ENCODE data around the gene CLSTN2. TPM values are rescaled to one million over a fixed set of nuclear protein-coding genes. Genes with fewer than 3 reads are reported as not detected.

CLSTN2 gene
- total RNA-seq, 1 experiment from 2014 or later: 0.02 TPM

DNA sequence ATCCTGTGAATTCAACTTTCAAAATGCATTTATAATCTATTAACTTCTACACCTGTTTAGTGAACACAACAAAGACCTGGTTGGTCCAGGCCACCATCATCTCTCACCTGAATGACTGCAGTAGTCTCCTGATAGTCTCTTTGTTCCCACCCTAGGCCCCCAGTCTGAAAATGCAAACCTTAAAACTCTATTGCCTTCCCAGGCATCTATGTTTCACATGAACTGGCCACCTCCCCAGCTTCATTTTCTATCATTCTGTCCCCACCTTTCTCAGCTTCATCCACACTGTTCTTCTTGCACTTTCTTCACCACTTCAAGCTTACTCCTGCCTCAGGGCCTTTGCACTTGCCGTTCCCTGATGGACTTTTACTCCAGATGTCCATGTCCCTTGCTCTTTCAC is 45.0 kb downstream of the CLSTN2 start (continued):
- TF ChIP-seq EGR1 (IDR thresholded peaks at IDR 0.05; ENCODE audit: low read depth) (no peak), YY1 (IDR thresholded peaks at IDR 0.05; ENCODE audit: extremely low read depth, insufficient replicate concordance, low read depth, low read length) (no peak), ZFX (IDR thresholded peaks at IDR 0.05) (no peak), JUND (IDR thresholded peaks at IDR 0.05) (no peak)

DNA sequence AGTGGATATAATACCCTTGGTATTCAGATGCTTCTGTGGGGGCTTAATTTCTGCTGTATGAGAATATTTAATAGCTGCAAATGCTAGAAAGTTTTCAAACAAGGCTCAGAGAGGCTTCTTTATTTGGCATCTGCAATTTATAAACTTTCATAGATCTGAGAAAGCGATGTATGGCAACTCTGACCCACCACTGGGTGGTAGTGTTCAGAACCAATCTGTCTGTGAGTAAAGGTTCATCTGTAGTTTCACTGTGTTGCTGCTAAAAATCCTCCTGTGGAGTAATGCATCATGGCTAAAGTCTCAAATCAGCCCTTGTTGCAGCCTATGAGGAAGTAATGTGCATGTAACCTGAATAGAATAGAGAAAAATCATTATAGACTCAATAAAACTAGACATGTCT is 47.4 kb downstream of the CLSTN2 start:
- BruUV-seq (replicated peaks): no TSS peak
- H3K27me3 ChIP-seq (ENCODE audit: insufficient read depth, low read length): peaks cover 51% of the 10 kb centered on the region

More for the DNA sequence above, 47.4 kb downstream of the CLSTN2 start:
- H2AFZ ChIP-seq (ENCODE audit: low read depth, low read length, poor library complexity, severe bottlenecking): no peak overlapping the region
- TF ChIP-seq, protein P1, sequence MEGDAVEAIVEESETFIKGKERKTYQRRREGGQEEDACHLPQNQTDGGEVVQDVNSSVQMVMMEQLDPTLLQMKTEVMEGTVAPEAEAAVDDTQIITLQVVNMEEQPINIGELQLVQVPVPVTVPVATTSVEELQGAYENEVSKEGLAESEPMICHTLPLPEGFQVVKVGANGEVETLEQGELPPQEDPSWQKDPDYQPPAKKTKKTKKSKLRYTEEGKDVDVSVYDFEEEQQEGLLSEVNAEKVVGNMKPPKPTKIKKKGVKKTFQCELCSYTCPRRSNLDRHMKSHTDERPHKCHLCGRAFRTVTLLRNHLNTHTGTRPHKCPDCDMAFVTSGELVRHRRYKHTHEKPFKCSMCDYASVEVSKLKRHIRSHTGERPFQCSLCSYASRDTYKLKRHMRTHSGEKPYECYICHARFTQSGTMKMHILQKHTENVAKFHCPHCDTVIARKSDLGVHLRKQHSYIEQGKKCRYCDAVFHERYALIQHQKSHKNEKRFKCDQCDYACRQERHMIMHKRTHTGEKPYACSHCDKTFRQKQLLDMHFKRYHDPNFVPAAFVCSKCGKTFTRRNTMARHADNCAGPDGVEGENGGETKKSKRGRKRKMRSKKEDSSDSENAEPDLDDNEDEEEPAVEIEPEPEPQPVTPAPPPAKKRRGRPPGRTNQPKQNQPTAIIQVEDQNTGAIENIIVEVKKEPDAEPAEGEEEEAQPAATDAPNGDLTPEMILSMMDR (IDR thresholded peaks at IDR 0.05 in 2 of 3, conservative IDR thresholded peaks at IDR 0.05 in 1 of 3; ENCODE audit: borderline replicate concordance in 1 of 3, insufficient read depth in 1 of 3, low read depth in 2 of 3, low read length in 2 of 3): peak; percentile 3 to 35 (median 24); a peak in 2 of 6 replicates
- no peak for TF ChIP-seq RAD21 (IDR thresholded peaks at IDR 0.05; ENCODE audit: low read depth)
- POLR2A ChIA-PET: no interaction called here
- H3K9ac ChIP-seq (ENCODE audit: low read length): no peak overlapping the region
- DNase-seq (ENCODE audit: low read depth, low spot score) (no peak), ATAC-seq (no peak)
- no peak overlapping the region for H3K27ac ChIP-seq (ENCODE audit: low read depth, low read length)
- H3K9me3 ChIP-seq (ENCODE audit: control insufficient read depth in 1 of 2, insufficient read depth in 1 of 2, low read depth in 1 of 2, low read length in 2 of 2): no peaks in the 10 kb centered on the region
- no peaks in the 10 kb centered on the region for H4K20me1 ChIP-seq (ENCODE audit: insufficient read depth)
- H3K4me3 ChIP-seq (replicated peaks in 1 of 2; ENCODE audit: low read depth in 1 of 2, low read length in 2 of 2): no peak overlapping the region
- intact Hi-C loops (cut with micrococcal nuclease): no loop called here
- no peak overlapping the region for H3K4me2 ChIP-seq (ENCODE audit: low read length)
- no peaks in the 10 kb centered on the region for H3K9me2 ChIP-seq (ENCODE audit: insufficient read depth)
- RAD21 ChIA-PET (ENCODE audit: low non-redundant PET in 1 of 2, low total read pairs in 2 of 2, uncharacterized antibody in 2 of 2, unreplicated experiment in 2 of 2): no interaction called here
- CTCF ChIA-PET: no interaction called here
- no peaks in the 10 kb centered on the region for H3K79me2 ChIP-seq (ENCODE audit: insufficient read depth, low read length)
- H3K36me3 ChIP-seq (ENCODE audit: control insufficient read depth in 1 of 2, insufficient read depth in 2 of 2, low read length in 2 of 2): no peaks in the 10 kb centered on the region
- no peaks in the 10 kb centered on the region for H3K4me1 ChIP-seq (ENCODE audit: control insufficient read depth in 1 of 2, insufficient read depth in 2 of 2, low read length in 2 of 2)

All from HCT116 (cell line).